ENCODE data around the gene EME1. TPM values are rescaled to one million over a fixed set of nuclear protein-coding genes. Genes with fewer than 3 reads are reported as not detected.

Gene EME1
- polyA plus RNA-seq, 2 of the 4 experiments (the other 2 are of a cell fraction), result 24.3 to 29.9 TPM

- no peaks in the 10 kb centered on the region for H3K9me3 ChIP-seq
- POLR2A ChIA-PET, result no interaction called here
- peak in 1 of 2 experiments; percentile 15; a peak in 3 of 6 replicates for ATAC-seq
- TF ChIP-seq TFCP2L1 (CRISPR knock-in tag; IDR thresholded peaks at IDR 0.05) (no peak), E2F6 (IDR thresholded peaks at IDR 0.05; ENCODE audit: borderline replicate concordance, low read depth) (no peak), USF2 (IDR thresholded peaks at IDR 0.05) (no peak), ZSCAN20 (CRISPR knock-in tag; IDR thresholded peaks at IDR 0.05) (no peak), MAFK (IDR thresholded peaks at IDR 0.05; ENCODE audit: partially characterized antibody) (no peak), PBX3 (IDR thresholded peaks at IDR 0.05) (no peak), HOXB5 (CRISPR knock-in tag; IDR thresholded peaks at IDR 0.05) (no peak), ATOH8 (CRISPR knock-in tag; IDR thresholded peaks at IDR 0.05; ENCODE audit: low read depth) (no peak), RCOR1 (IDR thresholded peaks at IDR 0.05; ENCODE audit: low read depth, low read length) (no peak), GATA3 (IDR thresholded peaks at IDR 0.05; ENCODE audit: borderline replicate concordance) (no peak), KDM5A (IDR thresholded peaks at IDR 0.05) (no peak)
- TF ChIP-seq, protein P1, sequence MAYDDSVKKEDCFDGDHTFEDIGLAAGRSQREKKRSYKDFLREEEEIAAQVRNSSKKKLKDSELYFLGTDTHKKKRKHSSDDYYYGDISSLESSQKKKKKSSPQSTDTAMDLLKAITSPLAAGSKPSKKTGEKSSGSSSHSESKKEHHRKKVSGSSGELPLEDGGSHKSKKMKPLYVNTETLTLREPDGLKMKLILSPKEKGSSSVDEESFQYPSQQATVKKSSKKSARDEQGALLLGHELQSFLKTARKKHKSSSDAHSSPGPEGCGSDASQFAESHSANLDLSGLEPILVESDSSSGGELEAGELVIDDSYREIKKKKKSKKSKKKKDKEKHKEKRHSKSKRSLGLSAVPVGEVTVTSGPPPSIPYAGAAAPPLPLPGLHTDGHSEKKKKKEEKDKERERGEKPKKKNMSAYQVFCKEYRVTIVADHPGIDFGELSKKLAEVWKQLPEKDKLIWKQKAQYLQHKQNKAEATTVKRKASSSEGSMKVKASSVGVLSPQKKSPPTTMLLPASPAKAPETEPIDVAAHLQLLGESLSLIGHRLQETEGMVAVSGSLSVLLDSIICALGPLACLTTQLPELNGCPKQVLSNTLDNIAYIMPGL (CRISPR knock-in tag; IDR thresholded peaks at IDR 0.05; ENCODE audit: borderline replicate concordance), result no peak
- peaks cover 27% of the 10 kb centered on the region for H3K4me1 ChIP-seq
- DNase-seq (ENCODE audit: low read depth in 1 of 2, low spot score in 1 of 2), result no peak
- peak overlapping the region; percentile 98 for H3K4me2 ChIP-seq
- WGBS (ENCODE audit: missing lambda C conversion rate), result 86% methylated on average over 11 of the region's 13 CpGs
- H3K27ac ChIP-seq, result peak overlapping the region in 1 of 2 experiments; percentile 94; a peak in 2 of 6 replicates
- peak overlapping the region; percentile 95; the same call in 2 of the 3 replicates for H3K4me3 ChIP-seq
- FAIRE-seq, result no peak
- CTCF ChIA-PET, result interaction anchor here (1.2 to 1.9 kb wide), 4 partner anchors 14 to 143 kb away, joined by 3 to 5 read pairs (median 4); no protein-coding TSS in a partner anchor
Measured at GRCh38 chr17:50344731-50345365, 28.2 kb upstream of the EME1 start.

- peak; percentile 76 to 78 for ATAC-seq
- CTCF ChIA-PET, result interaction anchor here (0.9 to 7.6 kb wide), 7 partner anchors 16 to 184 kb away, joined by 3 to 87 read pairs (median 3); no protein-coding TSS in a partner anchor
- H3K4me3 ChIP-seq, result peak within 1 kb of the TSS; percentile 95
- peak within 1 kb of the TSS; percentile 94 to 99 for H3K27ac ChIP-seq
- 9% methylated on average over 20 of the region's 87 CpGs for WGBS (ENCODE audit: missing lambda C conversion rate)
- no peak for FAIRE-seq
- peak; percentile 85 to 93 for DNase-seq (ENCODE audit: low read depth in 1 of 2, low spot score in 1 of 2)
- peaks cover 27% of the 10 kb centered on the region for H3K4me1 ChIP-seq
- no peaks in the 10 kb centered on the region for H3K9me3 ChIP-seq
- peak within 1 kb of the TSS; percentile 98 for H3K4me2 ChIP-seq
- POLR2A ChIA-PET, result interaction anchor here (0.5 to 2.0 kb wide), 6 partner anchors 13 to 51 kb away, joined by 3 to 6 read pairs (median 4); partner anchors contain the start of gene LRRC59
- no peak for TF ChIP-seq BHLHE40 (IDR thresholded peaks at IDR 0.05; ENCODE audit: low read depth, low read length)
- peak; percentile 22; the same call in 1 of the 2 replicates for TF ChIP-seq NPAS2 (CRISPR knock-in tag; IDR thresholded peaks at IDR 0.05; ENCODE audit: borderline replicate concordance)
- TF ChIP-seq TP53 (CRISPR knock-in tag; IDR thresholded peaks at IDR 0.05), result no peak
- TF ChIP-seq, protein P1 (CRISPR knock-in tag; IDR thresholded peaks at IDR 0.05; ENCODE audit: borderline replicate concordance), result no peak
- TF ChIP-seq JUN (IDR thresholded peaks at IDR 0.05), result peak in 1 of 2 experiments; percentile 81; a peak in 4 of 5 replicates
- TF ChIP-seq HDAC2 (IDR thresholded peaks at IDR 0.05), result no peak
- no peak for TF ChIP-seq ZNF302 (CRISPR knock-in tag; IDR thresholded peaks at IDR 0.05)
- TF ChIP-seq RARB (CRISPR knock-in tag; IDR thresholded peaks at IDR 0.05), result no peak
- no peak for TF ChIP-seq ZSCAN20 (CRISPR knock-in tag; IDR thresholded peaks at IDR 0.05)
- TF ChIP-seq JUNB (IDR thresholded peaks at IDR 0.05), result no peak
- peak; percentile 85 for TF ChIP-seq POLR2A (IDR thresholded peaks at IDR 0.05; ENCODE audit: low read length)
- TF ChIP-seq, protein P2, sequence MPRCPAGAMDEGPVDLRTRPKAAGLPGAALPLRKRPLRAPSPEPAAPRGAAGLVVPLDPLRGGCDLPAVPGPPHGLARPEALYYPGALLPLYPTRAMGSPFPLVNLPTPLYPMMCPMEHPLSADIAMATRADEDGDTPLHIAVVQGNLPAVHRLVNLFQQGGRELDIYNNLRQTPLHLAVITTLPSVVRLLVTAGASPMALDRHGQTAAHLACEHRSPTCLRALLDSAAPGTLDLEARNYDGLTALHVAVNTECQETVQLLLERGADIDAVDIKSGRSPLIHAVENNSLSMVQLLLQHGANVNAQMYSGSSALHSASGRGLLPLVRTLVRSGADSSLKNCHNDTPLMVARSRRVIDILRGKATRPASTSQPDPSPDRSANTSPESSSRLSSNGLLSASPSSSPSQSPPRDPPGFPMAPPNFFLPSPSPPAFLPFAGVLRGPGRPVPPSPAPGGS (IDR thresholded peaks at IDR 0.05), result peak; percentile 71; the same call in 2 of the 3 replicates
- TF ChIP-seq PHF8 (IDR thresholded peaks at IDR 0.05; ENCODE audit: borderline replicate concordance, low read depth), result peak; percentile 84; the same call in 1 of the 2 replicates
- TF ChIP-seq MYC (IDR thresholded peaks at IDR 0.05; ENCODE audit: borderline replicate concordance, low read length), result 0 out of 2 replicates have a peak, but pooled peaks have one; percentile 35
- TF ChIP-seq E2F6 (IDR thresholded peaks at IDR 0.05; ENCODE audit: borderline replicate concordance, low read depth), result peak; percentile 67; the same call in 1 of the 2 replicates
Measured at GRCh38 chr17:50345432-50346312, 27.4 kb upstream of the EME1 start, which contains the start of gene XYLT2. TSS of gene XYLT2 (plus strand) at chr17:50346126. CDS start at chr17:50346141, 15 bp downstream.

All from A549 (cell line).